Calu3 (cell line): Measurements from ENCODE around the gene SNX1. TPM values are rescaled to one million over a fixed set of nuclear protein-coding genes. Genes with fewer than 3 reads are reported as not detected.

ENCODE experiments used
- BruUV-seq: library from RNA; stranded (reverse); fragments of 400-500 nt; replicated peaks from 2 replicates; lab custom pipeline; 2021; lab: Mats Ljungman, UMichigan
- CTCF ChIA-PET: fragments of 300-600 bp; sonication (Branson Sonifier 250); formaldehyde crosslinking; loops from one replicate; lab custom pipeline; 2022; ENCODE audit warnings: antibody characterized with exemption; lab: Charles Lee
- DNase-seq: peaks from one replicate; pipeline ENCODE4 v3.0.0; 2022
- H3K27ac Mint-ChIP-seq: one replicate; pipeline ENCODE4 v1.8.0; 2022; ENCODE audit warnings: mixed read lengths; ENCODE audit not compliant: unreplicated experiment
- H3K27me3 Mint-ChIP-seq: one replicate; pipeline ENCODE4 v1.8.0; 2022; ENCODE audit warnings: mixed read lengths; ENCODE audit not compliant: unreplicated experiment
- H3K36me3 Mint-ChIP-seq: one replicate; pipeline ENCODE4 v1.8.0; 2022; ENCODE audit warnings: mild to moderate bottlenecking, moderate library complexity, mixed read lengths; ENCODE audit not compliant: insufficient read depth, unreplicated experiment
- H3K4me1 Mint-ChIP-seq: one replicate; pipeline ENCODE4 v1.8.0; 2022; ENCODE audit warnings: mild to moderate bottlenecking, low read depth, mixed read lengths; ENCODE audit not compliant: unreplicated experiment
- H3K4me3 Mint-ChIP-seq: one replicate; pipeline ENCODE4 v1.8.0; 2022; ENCODE audit warnings: mild to moderate bottlenecking, low read depth, moderate library complexity, mixed read lengths; ENCODE audit not compliant: unreplicated experiment
- H3K9me3 Mint-ChIP-seq: one replicate; pipeline ENCODE4 v1.8.0; 2022; ENCODE audit warnings: low read depth, mixed read lengths; ENCODE audit not compliant: unreplicated experiment
- CTCF ChIP-seq: fragments of 200-600 bp; IDR thresholded peaks from one replicate; pipeline ENCODE4 v1.8.0; 2022; ENCODE audit warnings: antibody characterized with exemption; ENCODE audit not compliant: unreplicated experiment
- intact Hi-C: fragments of 100-400 bp; cut with micrococcal nuclease; formaldehyde crosslinking; loops from one replicate; pipeline ENCODE4 v1.10.0; 2022; ENCODE audit not compliant: unreplicated experiment
- total RNA-seq: library from RNA; stranded (reverse); gene quantifications from 2 replicates; pipeline ENCODE4 v1.2.3, GENCODE V29; 2022

The SNX1 gene
- total RNA-seq, 1 experiment from 2014 or later = 108 TPM

- intact Hi-C loops = no loop called here
- BruUV-seq = no TSS peak
Observed at GRCh38 chr15:64144192-64144564, 48.4 kb downstream of the SNX1 start.

GRCh38 chr15:64144565-64145281, 48.9 kb downstream of the SNX1 start:
- H3K4me3 Mint-ChIP-seq = no peak overlapping the region
- H3K27ac Mint-ChIP-seq = no peak overlapping the region
- H3K9me3 Mint-ChIP-seq = no peaks in the 10 kb centered on the region
- H3K36me3 Mint-ChIP-seq = peaks cover 28% of the 10 kb centered on the region
- H3K27me3 Mint-ChIP-seq = no peaks in the 10 kb centered on the region
- intact Hi-C loops = no loop called here
- no TSS peak for BruUV-seq
- CTCF ChIA-PET = no interaction called here
- DNase-seq = no peak
- H3K4me1 Mint-ChIP-seq = no peaks in the 10 kb centered on the region
- TF ChIP-seq CTCF = no peak

More at GRCh38 chr15:64144192-64144564, 48.4 kb downstream of the SNX1 start:
- Mint-ChIP-seq H3K27ac (no peak overlapping the region), H3K9me3 (no peaks in the 10 kb centered on the region), H3K4me1 (no peaks in the 10 kb centered on the region), H3K27me3 (no peaks in the 10 kb centered on the region), H3K36me3 (peaks cover 28% of the 10 kb centered on the region), H3K4me3 (no peak overlapping the region)
- CTCF ChIA-PET = no interaction called here
- DNase-seq = no peak
- TF ChIP-seq CTCF = no peak

DNA sequence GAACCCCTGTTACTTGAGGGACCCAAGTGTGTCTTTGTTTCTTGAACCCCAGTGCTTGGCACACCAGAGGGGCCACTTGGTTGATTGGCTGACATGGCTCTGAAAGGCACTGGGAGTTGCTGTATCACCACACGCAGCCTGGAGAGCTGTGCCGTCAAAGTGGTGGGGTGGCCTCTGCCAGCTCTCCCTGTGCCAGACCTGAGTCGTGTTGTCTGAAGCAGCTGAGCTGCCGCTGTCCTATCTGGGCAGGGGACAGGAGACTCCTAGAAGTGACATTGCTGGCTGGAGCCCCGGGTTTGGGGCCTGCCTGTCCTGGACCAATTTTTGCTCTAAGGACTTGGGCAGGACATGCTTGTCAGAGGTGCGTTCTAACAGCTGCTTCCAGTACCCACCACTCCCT, 50.3 kb downstream of the SNX1 start:
- Mint-ChIP-seq H3K4me3 (no peak overlapping the region), H3K9me3 (no peaks in the 10 kb centered on the region), H3K4me1 (peaks cover 5% of the 10 kb centered on the region), H3K36me3 (peaks cover 33% of the 10 kb centered on the region), H3K27me3 (no peaks in the 10 kb centered on the region), H3K27ac (no peak overlapping the region)
- BruUV-seq = no TSS peak
- TF ChIP-seq CTCF = no peak
- DNase-seq = no peak
- intact Hi-C loops = no loop called here
- CTCF ChIA-PET = no interaction called here

DNA sequence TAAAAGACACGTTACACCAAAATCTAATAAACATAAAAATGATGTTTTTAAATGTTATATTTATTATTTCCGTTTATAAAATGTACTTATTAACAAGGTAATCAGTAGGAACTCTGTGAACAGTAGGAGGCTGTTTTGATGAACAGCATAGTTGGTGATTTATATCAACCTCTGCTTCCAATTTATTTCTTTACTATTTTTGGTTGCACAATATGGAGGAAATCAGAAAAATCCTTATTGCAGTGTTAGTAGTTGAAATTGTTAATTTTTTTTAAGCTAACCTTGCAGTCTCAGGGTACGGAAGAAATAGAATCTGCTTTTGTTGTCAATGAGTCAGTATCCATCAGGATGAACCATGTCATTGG, 50.7 kb downstream of the SNX1 start:
- Mint-ChIP-seq H3K27me3 (no peaks in the 10 kb centered on the region), H3K27ac (no peak overlapping the region), H3K4me3 (no peak overlapping the region), H3K36me3 (peaks cover 36% of the 10 kb centered on the region), H3K9me3 (no peaks in the 10 kb centered on the region), H3K4me1 (peaks cover 8% of the 10 kb centered on the region)
- BruUV-seq = no TSS peak
- no peak for TF ChIP-seq CTCF
- intact Hi-C loops = no loop called here
- CTCF ChIA-PET = no interaction called here
- DNase-seq = no peak
